ENCODE data around the gene RPL18A. TPM values are rescaled to one million over a fixed set of nuclear protein-coding genes. Genes with fewer than 3 reads are reported as not detected.

Gene RPL18A
- total RNA-seq, 1 experiment from 2014 or later: 1,352 TPM

DNA sequence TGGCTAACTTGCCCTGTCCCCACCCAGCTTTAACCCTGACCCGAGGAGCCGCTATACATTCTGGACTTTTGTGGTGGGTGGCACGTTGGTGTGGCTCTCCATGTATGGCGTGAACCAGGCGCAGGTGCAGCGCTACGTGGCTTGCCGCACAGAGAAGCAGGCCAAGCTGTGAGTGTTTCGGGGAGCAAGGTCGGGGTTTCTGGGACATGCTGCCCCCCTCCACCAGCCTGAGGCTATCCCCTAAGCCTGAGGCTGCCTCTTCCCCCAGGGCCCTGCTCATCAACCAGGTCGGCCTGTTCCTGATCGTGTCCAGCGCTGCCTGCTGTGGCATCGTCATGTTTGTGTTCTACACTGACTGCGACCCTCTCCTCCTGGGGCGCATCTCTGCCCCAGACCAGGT, 18.0 kb downstream of the RPL18A start:
- Histone ChIP-seq H3K36me3 (ENCODE audit: control insufficient read depth, insufficient read depth, low read length) (no peaks in the 10 kb centered on the region), H3K4me1 (ENCODE audit: control insufficient read depth, insufficient read depth, low read length) (no peaks in the 10 kb centered on the region), H3K9me3 (ENCODE audit: control insufficient read depth, insufficient read depth, low read depth, low read length) (no peaks in the 10 kb centered on the region), H3K27ac (ENCODE audit: low read length) (no peak overlapping the region), H3K27me3 (ENCODE audit: control insufficient read depth, insufficient read depth, low read length) (no peaks in the 10 kb centered on the region), H3K4me3 (ENCODE audit: low read depth in 2 of 2, low read length in 2 of 2) (no peak overlapping the region)
- no peak for ATAC-seq
- intact Hi-C loops (cut with micrococcal nuclease; ENCODE audit: unreplicated experiment) (no loop called here), in situ Hi-C loops (cut with HindIII; ENCODE audit: low pct_unique_long_range_greater_than_20kb, low sequenced_read_pairs) (no loop called here)
- TF ChIP-seq SIN3A (IDR thresholded peaks at IDR 0.05; ENCODE audit: borderline replicate concordance, insufficient read depth, low read depth, low read length) (no peak), TCF7L2 (IDR thresholded peaks at IDR 0.05; ENCODE audit: low read depth, low read length) (no peak)
- ChIA-PET POLR2A (no interaction called here), CTCF (no interaction called here)
- no peak for DNase-seq (ENCODE audit: low read depth, low spot score)
- no TSS peak for BruUV-seq (replicated peaks)

DNA sequence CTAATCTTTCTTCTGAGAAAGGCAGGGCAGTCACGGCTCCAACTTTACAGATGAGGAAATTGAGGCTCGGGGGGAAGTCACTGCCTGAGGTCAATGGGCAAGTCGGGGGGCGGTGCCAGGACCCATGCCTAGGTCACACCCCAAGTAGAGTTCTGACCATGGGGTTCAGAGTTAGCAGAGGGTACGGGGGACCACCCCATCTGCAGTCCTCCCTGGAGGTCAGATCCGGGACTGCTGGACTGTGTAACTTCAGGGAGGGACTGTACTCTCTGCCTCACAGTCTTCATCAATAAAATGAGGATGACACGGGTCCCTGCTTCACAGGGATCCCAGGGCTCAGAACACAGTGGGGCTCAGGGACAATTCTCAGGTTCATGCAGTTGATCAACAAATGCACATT, 19.8 kb downstream of the RPL18A start:
- CTCF ChIA-PET: interaction anchor here (0.7 kb wide), 1 partner anchor 346 kb away, joined by 4 read pairs; no protein-coding TSS in a partner anchor

More for the DNA sequence above, 19.8 kb downstream of the RPL18A start:
- H3K27ac ChIP-seq (ENCODE audit: low read length): no peak overlapping the region
- no peak overlapping the region for H3K4me3 ChIP-seq (ENCODE audit: low read depth in 2 of 2, low read length in 2 of 2)
- H3K27me3 ChIP-seq (ENCODE audit: control insufficient read depth, insufficient read depth, low read length): no peaks in the 10 kb centered on the region
- POLR2A ChIA-PET: interaction anchor here (0.7 kb wide), 1 partner anchor 8 kb away, joined by 4 read pairs; no protein-coding TSS in a partner anchor
- H3K36me3 ChIP-seq (ENCODE audit: control insufficient read depth, insufficient read depth, low read length): no peaks in the 10 kb centered on the region
- no peak for ATAC-seq
- TF ChIP-seq, protein P1, sequence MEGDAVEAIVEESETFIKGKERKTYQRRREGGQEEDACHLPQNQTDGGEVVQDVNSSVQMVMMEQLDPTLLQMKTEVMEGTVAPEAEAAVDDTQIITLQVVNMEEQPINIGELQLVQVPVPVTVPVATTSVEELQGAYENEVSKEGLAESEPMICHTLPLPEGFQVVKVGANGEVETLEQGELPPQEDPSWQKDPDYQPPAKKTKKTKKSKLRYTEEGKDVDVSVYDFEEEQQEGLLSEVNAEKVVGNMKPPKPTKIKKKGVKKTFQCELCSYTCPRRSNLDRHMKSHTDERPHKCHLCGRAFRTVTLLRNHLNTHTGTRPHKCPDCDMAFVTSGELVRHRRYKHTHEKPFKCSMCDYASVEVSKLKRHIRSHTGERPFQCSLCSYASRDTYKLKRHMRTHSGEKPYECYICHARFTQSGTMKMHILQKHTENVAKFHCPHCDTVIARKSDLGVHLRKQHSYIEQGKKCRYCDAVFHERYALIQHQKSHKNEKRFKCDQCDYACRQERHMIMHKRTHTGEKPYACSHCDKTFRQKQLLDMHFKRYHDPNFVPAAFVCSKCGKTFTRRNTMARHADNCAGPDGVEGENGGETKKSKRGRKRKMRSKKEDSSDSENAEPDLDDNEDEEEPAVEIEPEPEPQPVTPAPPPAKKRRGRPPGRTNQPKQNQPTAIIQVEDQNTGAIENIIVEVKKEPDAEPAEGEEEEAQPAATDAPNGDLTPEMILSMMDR (IDR thresholded peaks at IDR 0.05): no peak
- TF ChIP-seq POLR2AphosphoS5 (IDR thresholded peaks at IDR 0.05; ENCODE audit: low read depth, low read length): no peak
- no peak for TF ChIP-seq SIN3A (IDR thresholded peaks at IDR 0.05; ENCODE audit: borderline replicate concordance, insufficient read depth, low read depth, low read length)
- TF ChIP-seq TCF7L2 (IDR thresholded peaks at IDR 0.05; ENCODE audit: low read depth, low read length): no peak
- TF ChIP-seq, protein P2, sequence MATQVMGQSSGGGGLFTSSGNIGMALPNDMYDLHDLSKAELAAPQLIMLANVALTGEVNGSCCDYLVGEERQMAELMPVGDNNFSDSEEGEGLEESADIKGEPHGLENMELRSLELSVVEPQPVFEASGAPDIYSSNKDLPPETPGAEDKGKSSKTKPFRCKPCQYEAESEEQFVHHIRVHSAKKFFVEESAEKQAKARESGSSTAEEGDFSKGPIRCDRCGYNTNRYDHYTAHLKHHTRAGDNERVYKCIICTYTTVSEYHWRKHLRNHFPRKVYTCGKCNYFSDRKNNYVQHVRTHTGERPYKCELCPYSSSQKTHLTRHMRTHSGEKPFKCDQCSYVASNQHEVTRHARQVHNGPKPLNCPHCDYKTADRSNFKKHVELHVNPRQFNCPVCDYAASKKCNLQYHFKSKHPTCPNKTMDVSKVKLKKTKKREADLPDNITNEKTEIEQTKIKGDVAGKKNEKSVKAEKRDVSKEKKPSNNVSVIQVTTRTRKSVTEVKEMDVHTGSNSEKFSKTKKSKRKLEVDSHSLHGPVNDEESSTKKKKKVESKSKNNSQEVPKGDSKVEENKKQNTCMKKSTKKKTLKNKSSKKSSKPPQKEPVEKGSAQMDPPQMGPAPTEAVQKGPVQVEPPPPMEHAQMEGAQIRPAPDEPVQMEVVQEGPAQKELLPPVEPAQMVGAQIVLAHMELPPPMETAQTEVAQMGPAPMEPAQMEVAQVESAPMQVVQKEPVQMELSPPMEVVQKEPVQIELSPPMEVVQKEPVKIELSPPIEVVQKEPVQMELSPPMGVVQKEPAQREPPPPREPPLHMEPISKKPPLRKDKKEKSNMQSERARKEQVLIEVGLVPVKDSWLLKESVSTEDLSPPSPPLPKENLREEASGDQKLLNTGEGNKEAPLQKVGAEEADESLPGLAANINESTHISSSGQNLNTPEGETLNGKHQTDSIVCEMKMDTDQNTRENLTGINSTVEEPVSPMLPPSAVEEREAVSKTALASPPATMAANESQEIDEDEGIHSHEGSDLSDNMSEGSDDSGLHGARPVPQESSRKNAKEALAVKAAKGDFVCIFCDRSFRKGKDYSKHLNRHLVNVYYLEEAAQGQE (IDR thresholded peaks at IDR 0.05; ENCODE audit: insufficient read depth in 1 of 2, low read depth in 2 of 2, low read length in 1 of 2): no peak
- no peaks in the 10 kb centered on the region for H3K9me3 ChIP-seq (ENCODE audit: control insufficient read depth, insufficient read depth, low read depth, low read length)
- BruUV-seq (replicated peaks): no TSS peak
- in situ Hi-C loops (cut with HindIII; ENCODE audit: low pct_unique_long_range_greater_than_20kb, low sequenced_read_pairs): no loop called here
- H3K4me1 ChIP-seq (ENCODE audit: control insufficient read depth, insufficient read depth, low read length): no peaks in the 10 kb centered on the region
- intact Hi-C loops (cut with micrococcal nuclease; ENCODE audit: unreplicated experiment): no loop called here
- DNase-seq (ENCODE audit: low read depth, low spot score): no peak

Data from Panc1 (cell line).